CD4-positive, alpha-beta T cell treated with Interleukin-15 for 4 hours (primary cell): ENCODE measurements around the gene NRF1.

Experiments used
- DNase-seq: peaks from one replicate; pipeline ENCODE4 v3.0.0-alpha.2; 2020; ENCODE audit warnings: low spot score

NRF1 gene

DNA sequence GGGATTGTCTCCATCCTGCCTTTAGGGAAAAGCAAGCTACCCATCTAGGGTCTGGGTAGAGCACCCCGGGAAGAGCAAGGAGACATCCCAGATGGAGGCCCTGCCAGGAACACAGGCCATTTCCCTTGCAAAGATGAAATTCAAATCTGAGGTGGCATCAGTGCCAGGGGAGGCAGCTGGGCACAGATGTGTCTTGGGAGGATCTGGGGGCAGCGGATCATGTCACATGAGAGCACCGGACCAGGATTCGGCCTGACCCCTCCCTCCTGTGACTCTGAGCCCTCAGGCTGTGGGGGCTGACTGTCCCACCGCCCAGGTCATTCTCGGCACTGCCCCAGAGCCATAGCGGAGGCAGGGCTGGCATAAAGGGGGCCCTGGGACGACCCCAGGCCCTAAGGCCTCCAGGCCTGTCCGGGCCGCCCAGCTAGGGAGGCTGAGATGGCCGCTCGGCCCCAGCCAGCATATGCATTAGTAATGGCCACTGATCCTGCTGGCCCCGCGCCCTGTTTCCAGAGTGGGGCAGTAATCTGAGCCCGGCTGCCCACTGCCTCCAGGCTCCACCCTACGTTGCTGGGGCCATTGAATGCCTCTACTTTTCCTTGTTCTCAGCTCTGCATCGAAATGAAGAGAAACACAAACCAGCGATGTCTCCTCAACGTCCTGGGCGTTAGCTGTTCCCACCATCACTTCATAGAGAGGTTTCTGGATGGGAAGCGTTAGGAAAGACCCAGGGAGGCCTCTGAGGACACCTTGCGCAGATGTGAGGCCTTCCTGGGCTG, 192.8 kb downstream of the NRF1 start:
- no peak for DNase-seq

DNA sequence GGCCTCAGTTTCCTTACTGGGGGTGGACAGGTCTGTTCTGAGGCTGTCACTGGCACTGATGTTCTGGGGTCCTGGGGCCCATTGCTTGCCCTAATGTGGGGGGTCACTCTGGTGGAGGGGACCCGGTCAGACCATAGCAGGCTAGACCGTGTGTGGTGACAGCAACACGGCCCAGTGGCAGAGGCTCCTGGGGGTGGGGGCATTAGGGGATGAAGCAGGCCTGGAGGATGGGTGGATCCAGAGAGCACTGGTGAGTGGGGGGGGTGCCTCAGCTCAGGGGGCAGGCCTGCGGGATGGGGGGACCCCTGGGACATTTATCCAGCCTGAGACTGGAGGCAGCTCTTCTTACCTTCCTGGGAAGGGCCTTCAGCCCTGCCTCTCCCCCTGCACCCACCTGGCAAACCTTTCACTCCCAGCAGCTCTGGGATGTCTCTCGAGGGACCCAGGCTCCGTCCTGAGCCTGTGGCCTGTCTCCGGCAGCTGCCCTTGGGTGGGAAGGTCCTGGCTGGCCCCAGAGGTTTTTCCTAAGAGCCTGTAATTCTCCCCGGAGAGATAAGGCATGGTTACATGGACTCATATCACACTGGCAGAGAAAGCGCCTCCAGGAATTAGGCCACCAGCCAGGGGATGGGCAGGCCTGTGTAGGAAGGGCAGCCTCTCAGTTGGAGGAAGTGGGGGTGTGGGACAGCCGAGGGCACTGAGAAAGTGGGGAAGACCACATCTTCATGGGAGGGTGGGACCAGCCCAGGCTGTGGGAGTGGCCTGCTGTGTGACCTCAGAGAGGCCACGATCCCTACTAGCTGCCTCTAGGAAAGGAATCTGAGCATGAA, 193.6 kb downstream of the NRF1 start:
- DNase-seq: no peak
